GM18517 (cell line): ENCODE measurements around the gene HS3ST6.
"Not testable (repeated sequence)": the region's sequence is repeated elsewhere in the genome, so short reads cannot be mapped to it uniquely, and the experiment has no call there.

ENCODE experiments used
- ATAC-seq: cut with Tn5 transposase; IDR thresholded peaks from one replicate; pipeline ENCODE4 v1.9.1; 2021; ENCODE audit warnings: mild to moderate bottlenecking, moderate library complexity; ENCODE audit not compliant: unreplicated experiment

HS3ST6 gene

DNA sequence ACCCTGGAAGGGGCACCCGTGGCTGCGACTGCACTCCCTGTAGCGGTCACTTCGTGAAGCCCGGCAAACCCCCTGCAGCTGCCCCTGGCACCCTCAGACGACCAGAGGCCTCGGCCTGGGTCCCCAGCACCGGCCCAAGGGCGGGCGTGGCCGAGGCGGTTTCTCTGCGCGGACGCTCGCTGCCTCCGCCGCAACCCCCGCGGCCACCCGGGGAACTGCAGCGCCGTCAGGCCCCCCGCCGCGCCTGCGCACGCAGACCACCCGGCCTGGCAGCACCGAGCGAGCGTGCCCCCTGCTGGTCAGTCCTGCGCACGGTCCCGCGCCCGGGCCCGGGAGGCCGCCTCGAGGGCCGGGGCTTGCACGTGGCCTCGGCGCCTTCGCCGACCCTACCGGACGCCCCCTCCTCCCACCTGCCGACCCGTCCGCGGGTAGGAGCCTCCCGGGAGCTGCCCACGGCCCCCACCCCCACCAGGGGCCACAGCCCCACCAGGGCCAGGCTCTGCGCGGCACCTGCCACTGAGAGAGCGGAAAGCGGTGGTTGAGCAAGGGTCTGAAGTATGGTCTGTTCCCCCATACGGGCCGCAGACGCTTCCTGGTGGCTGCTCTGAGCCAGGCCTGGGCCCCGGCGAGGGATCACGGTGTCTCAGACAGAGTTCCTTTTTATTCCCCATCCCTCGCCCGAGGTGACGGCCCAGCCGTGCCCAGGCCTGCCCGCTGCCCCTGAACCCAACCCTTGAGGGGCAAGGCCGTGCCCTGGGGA is 11.5 kb upstream of the HS3ST6 start:
- peak; percentile 80 for ATAC-seq

DNA sequence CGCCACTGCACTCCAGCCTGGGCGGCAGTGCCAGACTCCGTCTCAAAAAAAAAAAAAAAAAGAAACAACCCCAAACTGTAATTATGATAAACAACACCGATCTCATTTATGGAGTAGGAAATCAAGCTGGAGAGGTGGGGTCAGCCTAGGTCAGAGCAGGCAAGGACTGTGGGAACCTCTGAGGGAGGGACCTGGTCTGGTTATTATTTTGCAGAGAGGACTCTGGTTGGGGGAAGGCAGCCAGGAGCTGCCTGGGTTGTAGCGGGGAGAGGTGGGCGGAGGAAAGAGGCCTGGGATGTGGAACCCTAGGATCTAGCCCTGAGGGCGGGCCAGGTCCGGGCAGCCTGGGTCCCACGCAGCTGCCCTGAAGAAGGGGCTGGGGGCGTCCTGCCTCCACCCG is 10.9 kb upstream of the HS3ST6 start:
- ATAC-seq: no peak

DNA sequence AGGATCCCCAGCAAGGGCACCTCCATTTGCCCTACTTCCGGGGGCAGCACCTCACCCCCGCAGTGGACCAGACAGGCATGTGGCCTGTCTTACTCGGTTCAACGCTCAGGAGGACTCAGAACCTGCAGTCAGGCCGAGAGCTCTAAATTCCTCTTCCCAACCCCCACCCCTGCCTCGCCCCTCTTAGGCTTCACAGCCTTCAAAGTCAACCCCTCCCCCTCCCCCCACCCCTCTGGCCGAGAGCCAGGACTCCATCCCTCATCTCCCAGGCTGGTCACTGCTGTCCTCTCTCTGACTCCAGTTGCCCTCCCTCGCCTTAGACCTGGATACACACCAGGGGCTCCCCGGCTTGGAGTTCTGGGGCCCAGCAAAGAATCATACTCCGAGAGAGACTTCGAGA is 8.1 kb upstream of the HS3ST6 start:
- ATAC-seq: no peak

GRCh38 chr16:1924095-1924494 is 5.9 kb upstream of the HS3ST6 start:
- no peak for ATAC-seq

DNA sequence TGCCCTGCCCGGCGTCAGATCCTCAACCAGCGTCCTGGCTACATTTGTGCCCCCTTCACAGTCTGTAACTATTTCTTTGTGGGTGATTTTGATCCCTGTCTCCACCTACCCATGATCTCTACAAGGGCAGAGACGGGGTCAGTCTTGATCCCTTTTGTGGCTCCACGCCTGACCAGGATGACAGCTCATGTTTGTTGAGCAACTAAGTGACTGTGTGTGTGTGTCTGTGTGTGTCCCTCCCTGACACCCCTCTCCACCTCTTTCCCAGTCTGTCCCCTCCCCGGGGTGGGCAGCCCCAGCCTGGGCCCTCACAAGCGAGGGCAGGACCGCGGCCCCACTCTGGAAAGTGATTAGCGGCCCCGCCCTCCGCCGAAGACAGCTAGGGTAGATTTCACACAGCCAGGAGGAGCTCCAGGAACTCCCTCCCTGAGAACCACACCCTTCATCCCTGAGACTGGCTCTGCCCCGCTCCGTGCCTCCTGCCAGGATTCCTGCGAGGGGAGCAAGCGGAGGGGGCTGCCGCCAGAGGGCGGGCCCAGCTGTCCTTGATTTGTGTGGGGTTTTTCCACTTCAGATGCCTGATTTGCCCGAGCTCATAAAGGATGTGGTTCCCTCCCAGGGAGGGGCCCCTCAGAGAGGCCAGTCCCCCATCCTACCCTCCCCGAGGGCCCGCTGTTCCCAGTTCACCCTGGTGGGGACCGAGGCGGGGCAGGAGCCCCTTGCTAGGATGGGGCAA is 5.3 kb upstream of the HS3ST6 start:
- no peak for ATAC-seq

- no peak for ATAC-seq
Measured at GRCh38 chr16:1922357-1922756, 4.1 kb upstream of the HS3ST6 start.

DNA sequence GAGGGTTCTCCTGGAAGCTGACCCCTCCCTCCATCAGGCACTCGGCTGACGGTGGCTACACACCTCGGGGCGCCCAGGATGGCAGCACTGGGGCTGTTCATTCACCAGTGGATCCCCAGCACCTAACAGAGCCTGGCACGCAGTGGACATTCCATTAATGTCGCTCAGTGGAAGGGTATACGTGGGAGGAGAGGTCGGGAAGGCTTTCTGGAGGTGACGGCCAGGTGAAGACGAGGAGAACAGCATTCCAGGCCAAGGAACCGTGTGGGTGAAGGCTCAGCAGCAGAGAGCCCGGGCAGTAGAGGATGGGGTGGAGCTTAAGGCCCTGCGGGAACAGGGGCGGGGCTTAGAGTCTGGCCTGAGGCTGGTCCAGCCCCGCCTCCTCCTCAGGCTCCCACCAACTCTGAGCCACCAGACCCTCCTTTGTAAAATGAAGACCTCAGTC is 2.5 kb upstream of the HS3ST6 start:
- ATAC-seq: no peak

GRCh38 chr16:1920122-1920521 is 1.9 kb upstream of the HS3ST6 start:
- not testable (repeated sequence) for ATAC-seq

DNA sequence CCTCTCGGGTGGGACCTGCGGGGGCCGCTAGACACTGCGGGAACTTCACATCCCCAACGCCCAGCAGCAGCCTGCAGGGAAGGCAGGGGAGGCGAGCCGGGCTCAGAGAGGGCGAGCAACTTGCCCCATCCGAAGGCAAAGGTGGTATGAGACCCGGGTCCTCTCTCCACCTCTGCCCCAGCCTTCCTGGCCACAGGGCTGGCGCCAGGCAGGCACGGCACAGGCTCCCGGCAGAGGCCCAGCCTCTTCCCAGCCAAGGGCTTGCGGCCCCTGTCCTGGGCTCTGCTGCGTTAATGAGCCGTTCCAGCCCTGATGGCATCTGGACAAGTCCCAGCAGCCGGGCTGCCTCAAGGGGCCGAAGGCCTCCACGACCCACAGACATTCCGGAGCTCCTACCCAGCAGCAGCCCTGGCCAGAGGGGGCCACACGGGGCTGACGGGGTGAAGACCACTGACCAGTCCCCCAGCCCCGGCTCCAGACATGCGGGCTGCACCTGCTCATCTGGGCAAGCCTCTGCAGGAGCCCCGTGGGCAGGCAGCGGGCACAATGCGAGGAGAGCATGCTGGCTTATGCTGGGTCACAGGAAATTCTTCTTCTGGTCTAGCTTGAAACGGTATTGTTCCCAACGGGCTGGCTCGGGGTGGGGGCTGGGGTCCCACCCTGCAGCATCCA is 1.2 kb upstream of the HS3ST6 start:
- ATAC-seq: no peak

GRCh38 chr16:1917665-1918350 is 407 bp downstream of the HS3ST6 start:
- no peak for ATAC-seq

- no peak for ATAC-seq
Measured at GRCh38 chr16:1917056-1917664, 1.1 kb downstream of the HS3ST6 start.

GRCh38 chr16:1916640-1916990 is 1.6 kb downstream of the HS3ST6 start:
- no peak for ATAC-seq

DNA sequence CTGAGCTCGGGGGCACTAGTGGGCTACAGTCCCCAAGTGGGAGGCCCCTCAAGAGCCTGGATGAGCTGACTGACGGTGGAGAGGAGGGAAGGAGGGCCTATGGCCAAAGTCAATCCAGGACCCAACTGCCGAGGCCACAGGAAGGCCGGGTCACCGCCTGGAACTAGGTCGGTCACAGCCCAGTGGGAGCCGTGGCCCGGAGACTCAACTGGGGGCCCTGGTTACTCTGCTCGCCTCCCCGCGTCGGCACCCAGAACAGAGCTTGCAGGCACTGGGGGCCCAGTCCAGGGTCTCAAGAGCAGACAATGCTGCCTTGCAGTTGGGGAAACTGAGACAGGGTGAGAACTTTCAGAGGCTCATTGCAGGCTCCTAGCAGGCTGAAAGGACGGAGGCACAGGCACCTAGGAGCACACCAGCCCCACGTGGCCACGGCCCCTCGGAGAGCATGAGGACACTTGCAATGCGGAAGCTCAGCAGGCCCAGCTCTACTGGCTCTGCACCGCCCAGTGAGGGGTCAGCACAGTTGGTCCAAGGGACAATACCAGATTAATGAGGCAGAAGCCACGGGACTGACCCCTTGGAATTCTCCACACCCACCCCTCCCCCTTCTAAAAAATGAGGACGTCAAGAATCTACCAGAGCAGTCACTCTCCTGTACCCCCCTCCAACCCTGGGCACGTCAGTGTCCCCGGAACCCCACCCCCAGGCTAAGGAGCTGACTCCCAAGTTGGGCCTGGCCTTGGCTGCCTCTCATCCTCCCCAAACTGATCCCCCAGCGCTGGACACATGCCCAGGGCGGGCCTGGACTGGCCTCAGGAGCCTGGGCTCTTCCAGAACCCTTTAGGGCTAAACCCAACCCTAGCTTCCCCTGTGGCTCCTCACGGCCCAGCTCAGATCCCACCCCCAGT is 2.2 kb downstream of the HS3ST6 start:
- no peak for ATAC-seq

DNA sequence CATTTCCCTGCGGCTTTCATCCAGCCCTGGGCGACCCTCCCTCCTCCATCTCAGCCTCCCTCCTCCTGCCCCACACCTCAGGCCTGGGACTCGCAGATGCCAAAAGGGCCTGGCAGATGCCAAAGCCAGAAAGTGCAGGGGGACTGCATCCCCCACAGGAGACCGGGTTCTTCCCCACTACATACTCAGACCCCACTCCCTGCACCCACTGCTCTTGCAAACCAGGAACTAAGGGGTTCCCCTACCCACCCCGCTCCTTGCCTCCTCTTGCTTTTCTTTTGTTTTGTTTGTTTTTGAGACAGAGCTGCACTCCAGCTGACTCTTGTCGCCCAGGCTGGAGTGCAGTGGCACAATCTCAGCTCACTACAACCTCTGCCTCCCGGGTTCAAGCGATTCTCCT is 3.2 kb downstream of the HS3ST6 start:
- no peak for ATAC-seq

- ATAC-seq: no peak
Measured at GRCh38 chr16:1914084-1914608, 4.1 kb downstream of the HS3ST6 start.

- ATAC-seq: no peak
Measured at GRCh38 chr16:1913327-1914083, 4.7 kb downstream of the HS3ST6 start.

- no peak for ATAC-seq
Measured at GRCh38 chr16:1912215-1912543, 6.0 kb downstream of the HS3ST6 start.

- ATAC-seq: no peak
Measured at GRCh38 chr16:1911467-1912214, 6.6 kb downstream of the HS3ST6 start.
